ENCODE data around the gene USP10. TPM values are rescaled to one million over a fixed set of nuclear protein-coding genes. Genes with fewer than 3 reads are reported as not detected.
"Not testable (repeated sequence)": the region's sequence is repeated elsewhere in the genome, so short reads cannot be mapped to it uniquely, and the experiment has no call there.

Gene USP10
- total RNA-seq, 1 donor from 2014 or later = 53.8 TPM

DNA sequence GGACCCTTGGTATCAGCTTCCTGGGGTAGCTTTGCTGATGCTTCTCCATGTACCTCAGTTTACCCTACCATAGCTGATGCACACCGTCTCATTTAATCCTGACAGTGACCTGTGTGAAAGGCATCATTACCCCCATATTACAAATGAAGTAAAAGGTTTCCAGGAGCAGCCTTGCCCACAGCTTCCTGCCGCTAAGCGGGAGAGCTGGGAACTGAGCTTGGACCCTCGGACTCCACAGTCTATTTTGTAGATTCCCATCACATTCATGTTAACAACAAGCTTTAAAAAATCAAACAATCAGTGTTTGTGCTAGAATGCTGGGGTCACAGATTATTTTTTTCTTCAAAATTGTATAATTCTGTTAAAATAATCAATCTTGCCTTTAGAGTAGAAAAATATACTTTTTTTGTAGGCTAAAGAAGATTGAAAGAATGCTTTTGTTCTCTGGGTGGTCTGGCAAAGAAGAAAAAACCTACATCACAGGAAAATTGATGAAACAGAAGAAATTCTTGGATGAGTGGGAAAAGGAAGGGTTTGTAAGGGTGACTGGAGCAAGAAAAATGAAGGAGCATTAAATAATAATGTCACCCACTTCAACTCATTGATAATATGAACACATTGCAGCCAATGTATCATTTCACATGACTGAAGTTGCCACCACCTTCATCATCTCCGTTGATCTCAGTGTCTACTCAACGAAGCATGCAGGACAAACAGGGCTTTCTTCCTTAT, 9.5 kb upstream of the USP10 start:
- intact Hi-C loops (cut with DNase I) = no loop called here
- DNase-seq (ENCODE audit: low spot score) = no peak

DNA sequence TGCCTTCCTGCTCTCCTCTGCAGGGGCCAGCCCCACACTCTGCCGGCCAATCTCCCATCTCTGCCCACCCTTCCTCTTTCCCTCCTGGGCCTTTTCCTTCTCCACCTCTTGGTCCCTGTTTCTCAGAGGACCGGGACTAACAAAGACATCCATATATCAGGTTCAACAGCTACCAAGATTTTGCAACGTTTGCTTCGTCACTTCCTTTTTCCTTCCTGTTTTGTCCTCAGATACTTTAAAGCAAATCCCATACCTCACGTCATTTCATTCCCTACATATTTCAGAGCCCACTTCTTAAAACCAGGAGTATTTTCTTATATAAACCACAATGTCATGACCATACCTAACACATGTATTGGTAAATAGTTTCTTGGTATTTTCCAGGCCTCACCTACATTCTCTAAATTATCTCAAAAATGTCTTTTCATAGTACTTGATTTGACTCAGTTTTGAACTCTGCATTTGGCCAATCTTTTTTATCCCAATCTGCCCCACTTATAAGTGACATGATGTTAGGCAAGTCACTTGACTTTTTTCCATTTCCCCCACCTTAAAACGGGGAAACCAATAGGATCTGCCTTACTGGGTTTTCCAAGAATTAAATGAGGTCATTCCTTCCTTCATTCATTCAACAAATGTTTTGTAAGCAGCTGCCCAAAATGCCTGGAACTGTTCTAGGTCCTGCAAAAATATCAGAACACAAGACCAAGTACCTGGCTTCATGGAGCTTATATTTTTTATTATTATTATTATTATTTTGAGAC, 7.2 kb upstream of the USP10 start:
- no peak for DNase-seq (ENCODE audit: low spot score)
- intact Hi-C loops (cut with DNase I) = no loop called here

DNA sequence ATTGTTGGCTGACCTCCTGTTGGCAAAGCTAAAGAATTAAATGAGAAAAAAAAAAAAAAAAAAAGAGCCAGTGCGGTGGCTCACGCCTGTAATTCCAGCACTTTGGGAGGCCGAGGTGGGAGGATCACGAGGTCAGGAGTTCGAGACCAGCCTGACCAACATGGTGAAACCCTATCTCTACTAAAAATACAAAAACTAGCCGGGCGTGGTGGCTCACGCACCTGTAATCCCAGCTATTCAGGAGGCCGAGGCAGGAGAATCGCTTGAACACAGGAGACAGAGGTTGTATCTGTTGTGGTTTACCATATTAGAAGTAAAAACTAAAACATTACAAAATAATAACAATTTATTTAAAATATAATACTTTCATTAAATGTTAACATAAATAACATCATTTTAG, 5.9 kb upstream of the USP10 start:
- intact Hi-C loops (cut with DNase I); DNase-seq (ENCODE audit: low spot score): not testable (repeated sequence)

GRCh38 chr16:84694980-84695379, 4.8 kb upstream of the USP10 start:
- intact Hi-C loops (cut with DNase I) = no loop called here
- no peak for DNase-seq (ENCODE audit: low spot score)

DNA sequence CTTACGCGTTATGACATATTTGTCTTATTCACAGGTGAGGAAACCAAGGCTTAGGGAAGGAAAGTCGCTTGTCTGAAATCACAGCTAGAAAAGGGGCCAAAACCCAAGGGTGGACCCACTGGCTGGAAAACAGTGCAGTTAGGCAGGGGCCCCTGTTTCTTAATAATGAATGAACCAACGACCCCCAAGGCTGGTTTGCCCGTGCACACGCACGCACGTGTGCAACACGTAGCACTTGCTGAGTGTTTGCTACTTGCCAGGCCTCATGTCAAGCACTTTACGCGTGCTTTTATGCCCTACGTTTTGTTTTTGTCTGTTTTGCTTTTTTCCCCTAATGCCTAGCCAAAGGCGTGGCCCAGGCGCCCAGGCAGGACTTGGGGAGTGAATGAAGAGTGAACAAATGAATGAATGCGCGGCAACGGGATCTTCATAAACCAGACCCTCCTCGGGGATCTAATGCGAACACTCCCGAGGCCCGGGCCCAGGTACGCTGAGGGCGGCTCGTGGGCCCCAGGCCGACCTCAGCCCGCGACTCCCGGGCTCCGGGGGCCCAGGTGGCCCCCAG, 571 bp upstream of the USP10 start:
- DNase-seq (ENCODE audit: low spot score) = no peak
- intact Hi-C loops (cut with DNase I) = no loop called here

DNA sequence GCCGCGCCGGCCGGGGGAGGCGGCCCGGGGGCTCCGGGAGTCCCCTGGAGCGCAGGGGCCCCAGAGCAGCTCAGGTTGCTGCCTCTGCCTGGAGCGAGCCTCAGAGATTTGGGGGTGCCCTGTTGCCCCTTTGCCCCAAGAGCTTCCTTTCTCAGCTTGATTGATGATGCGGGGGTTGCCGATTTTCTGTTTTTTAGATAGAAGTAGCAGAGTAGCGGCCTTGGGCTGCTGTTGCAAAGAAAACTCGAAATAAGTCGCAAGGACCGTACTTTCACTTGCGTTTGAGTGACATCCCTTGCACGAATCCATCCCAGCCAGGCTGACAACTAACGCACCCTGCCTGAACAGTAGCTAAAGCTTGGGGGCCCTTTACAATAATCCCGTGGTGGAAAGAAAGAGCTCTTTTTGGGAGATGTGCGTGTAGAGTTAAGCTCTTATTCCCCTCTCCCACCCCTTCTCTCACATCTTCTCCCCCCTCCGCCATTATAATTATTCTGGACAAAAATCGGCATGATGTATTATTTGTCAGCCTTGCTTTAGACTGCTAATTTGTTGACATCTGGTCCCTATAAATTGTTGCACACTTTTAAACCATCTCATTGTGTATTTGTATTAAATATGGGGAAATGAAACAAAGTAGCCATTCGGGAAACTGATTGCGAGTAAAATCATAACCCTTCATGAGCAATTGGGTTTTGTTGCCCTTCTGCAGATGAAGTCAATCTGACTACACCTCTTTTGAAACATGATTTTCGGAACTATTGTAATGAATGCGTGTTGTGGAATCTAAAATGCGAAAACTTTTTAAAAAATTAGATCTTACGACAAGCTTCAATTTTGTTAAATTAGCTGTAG, 873 bp downstream of the USP10 start:
- intact Hi-C loops (cut with DNase I) = no loop called here
- no peak for DNase-seq (ENCODE audit: low spot score)

- intact Hi-C loops (cut with DNase I) = no loop called here
- DNase-seq (ENCODE audit: low spot score) = no peak
Observed at GRCh38 chr16:84703681-84704080, 3.9 kb downstream of the USP10 start.

GRCh38 chr16:84704253-84704652, 4.5 kb downstream of the USP10 start:
- DNase-seq (ENCODE audit: low spot score) = no peak
- intact Hi-C loops (cut with DNase I) = no loop called here

GRCh38 chr16:84706856-84707255, 7.1 kb downstream of the USP10 start:
- DNase-seq (ENCODE audit: low spot score) = no peak
- intact Hi-C loops (cut with DNase I) = no loop called here

DNA sequence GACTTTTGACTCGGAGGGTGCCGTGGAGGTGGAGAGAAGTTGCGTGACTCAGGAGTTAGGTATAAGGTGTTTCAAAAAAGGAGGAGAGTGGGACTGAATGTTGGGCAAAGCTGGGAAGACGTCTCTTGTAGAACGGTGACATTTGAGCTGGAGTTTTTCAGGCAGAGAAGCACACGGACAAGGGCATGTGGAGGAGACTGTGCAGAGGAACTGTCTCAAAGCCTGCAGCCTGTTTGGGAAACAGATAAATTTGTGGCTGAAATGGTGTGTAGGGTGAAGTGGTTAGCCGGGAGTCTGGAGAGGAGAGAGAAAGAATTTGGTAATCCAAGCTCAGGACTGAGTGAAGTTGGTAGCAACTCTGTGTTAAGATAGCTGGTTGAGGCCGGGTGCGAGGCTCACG, 9.8 kb downstream of the USP10 start:
- intact Hi-C loops (cut with DNase I) = no loop called here
- DNase-seq (ENCODE audit: low spot score) = no peak

- intact Hi-C loops (cut with DNase I) = no loop called here
- no peak for DNase-seq (ENCODE audit: low spot score)
Observed at GRCh38 chr16:84710686-84711085, 10.9 kb downstream of the USP10 start.

DNA sequence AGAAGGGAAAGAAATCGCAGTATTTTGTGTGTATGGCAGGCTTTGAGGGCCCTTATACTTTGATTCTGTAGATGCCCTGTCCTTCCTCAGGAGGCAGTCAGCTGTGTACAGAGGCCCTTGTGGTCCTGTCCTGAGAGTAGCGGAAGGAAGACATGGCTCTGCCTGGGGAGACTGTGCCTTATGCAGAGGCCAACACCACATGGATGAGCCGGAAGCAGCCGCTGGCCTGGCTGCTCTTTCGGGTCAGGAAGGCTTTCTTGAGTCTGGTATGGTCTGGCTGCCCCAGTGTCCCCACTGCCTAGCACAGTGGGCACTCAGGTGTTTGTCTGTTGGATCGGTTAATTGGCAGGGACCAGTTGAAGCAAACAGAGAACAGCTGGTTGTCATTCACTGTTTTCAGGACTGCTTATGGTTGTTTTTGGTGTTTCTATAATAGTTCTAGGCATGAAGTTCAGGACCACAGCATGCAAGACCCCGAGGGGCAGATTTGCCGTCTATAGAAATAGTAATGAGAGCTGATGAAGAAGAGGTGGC, 12.4 kb downstream of the USP10 start:
- intact Hi-C loops (cut with DNase I) = no loop called here
- no peak for DNase-seq (ENCODE audit: low spot score)

- no peak for DNase-seq (ENCODE audit: low spot score)
- intact Hi-C loops (cut with DNase I) = no loop called here
Observed at GRCh38 chr16:84712801-84713775, 13.3 kb downstream of the USP10 start.

DNA sequence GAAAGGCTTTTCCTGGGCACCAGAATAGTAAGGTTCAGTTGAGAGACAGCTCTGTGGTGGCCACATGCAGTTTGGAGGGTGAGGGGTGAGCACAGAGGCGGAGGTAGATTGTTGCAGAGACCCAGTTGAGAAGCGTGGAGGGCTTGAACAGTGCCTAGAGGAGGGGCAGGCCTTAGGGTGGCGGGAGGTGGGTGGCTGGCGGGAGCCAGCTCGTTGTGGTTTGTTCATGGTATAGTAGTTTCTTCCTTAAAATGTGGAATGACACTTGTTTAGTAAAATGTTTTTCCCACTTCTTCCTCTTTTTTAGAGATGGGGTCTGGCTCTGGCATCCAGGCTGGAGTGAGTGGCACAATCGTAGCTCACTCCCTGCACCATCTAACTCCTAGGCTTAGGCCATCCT, 14.2 kb downstream of the USP10 start:
- intact Hi-C loops (cut with DNase I) = no loop called here
- no peak for DNase-seq (ENCODE audit: low spot score)

DNA sequence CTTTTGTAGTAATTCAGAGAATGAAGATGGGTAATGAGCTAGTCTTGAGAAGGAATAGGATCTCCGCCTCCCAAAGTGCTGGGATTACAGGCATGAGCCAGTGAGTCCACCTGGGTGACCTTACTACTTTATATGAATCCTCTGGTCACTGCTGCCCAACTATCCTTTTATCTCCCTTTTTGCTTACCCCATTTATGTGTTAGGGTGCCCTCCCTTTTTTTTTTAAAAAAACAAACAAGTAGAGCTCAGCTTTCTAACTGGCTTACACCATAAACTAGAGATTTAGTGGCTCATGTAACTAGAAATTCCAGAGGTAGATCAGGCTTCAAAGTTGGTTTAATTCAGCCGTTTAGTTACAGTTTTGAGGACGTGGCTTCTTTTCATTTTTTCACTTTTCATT, 15.6 kb downstream of the USP10 start:
- no peak for DNase-seq (ENCODE audit: low spot score)
- intact Hi-C loops (cut with DNase I) = no loop called here

- intact Hi-C loops (cut with DNase I) = no loop called here
- DNase-seq (ENCODE audit: low spot score) = no peak
Observed at GRCh38 chr16:84715854-84716253, 16.1 kb downstream of the USP10 start.

GRCh38 chr16:84716740-84717139, 16.9 kb downstream of the USP10 start:
- DNase-seq (ENCODE audit: low spot score) = no peak
- intact Hi-C loops (cut with DNase I) = no loop called here

GRCh38 chr16:84717484-84717883, 17.7 kb downstream of the USP10 start:
- no peak for DNase-seq (ENCODE audit: low spot score)
- intact Hi-C loops (cut with DNase I) = no loop called here

DNA sequence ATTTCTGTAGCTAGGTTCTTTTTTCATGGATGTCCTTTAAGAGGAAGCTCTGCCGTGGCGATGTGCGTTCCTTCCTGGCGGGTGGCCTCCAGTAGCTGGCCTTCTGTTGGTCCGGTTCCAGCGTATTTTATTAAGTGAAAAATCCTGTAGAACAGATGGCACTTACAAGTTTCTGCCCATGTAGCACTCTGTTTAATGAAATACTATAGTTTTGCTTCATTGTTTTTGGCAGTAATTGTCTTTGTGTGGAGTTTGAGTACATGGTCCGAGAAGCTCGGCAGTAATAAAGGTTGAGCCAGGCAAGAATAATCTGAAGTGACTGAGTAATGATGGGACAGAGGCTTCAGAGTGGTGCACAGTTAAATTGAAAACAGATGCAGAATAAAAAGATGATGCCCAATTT, 20.4 kb downstream of the USP10 start:
- intact Hi-C loops (cut with DNase I) = no loop called here
- DNase-seq (ENCODE audit: low spot score) = no peak

Measured in cardiac septum (tissue), 1 donor.